Panc1 (cell line): ENCODE data around the gene ATRN.

Experiments
- CTCF ChIP-seq: fragments of 450-650 bp; IDR thresholded peaks from 2 replicates; pipeline ENCODE4 v1.5.1; 2017; ENCODE audit warnings: mild to moderate bottlenecking
- POLR2AphosphoS5 ChIP-seq: IDR thresholded peaks from 2 replicates; pipeline ENCODE4 v1.6.1; 2012; ENCODE audit warnings: mild to moderate bottlenecking, low read depth, low read length, moderate library complexity
- REST ChIP-seq, 2 experiments: IDR thresholded peaks; 2 replicates each; pipeline ENCODE4 v1.6.1; 2011 to 2012; ENCODE audit warnings: low read depth in 2 of 2, control low read depth in 1 of 2, low read length in 1 of 2, mild to moderate bottlenecking in 1 of 2, moderate library complexity in 1 of 2; ENCODE audit not compliant: insufficient read depth in 1 of 2
- SIN3A ChIP-seq: IDR thresholded peaks from 2 replicates; pipeline ENCODE4 v1.6.1; 2012; ENCODE audit warnings: low read depth, mild to moderate bottlenecking, low read length, moderate library complexity, borderline replicate concordance; ENCODE audit not compliant: insufficient read depth
- TCF7L2 ChIP-seq: IDR thresholded peaks from 2 replicates; pipeline ENCODE4 v1.6.1; 2011; ENCODE audit warnings: mild to moderate bottlenecking, low read depth, low read length, inconsistent platforms

- no peak for TF ChIP-seq CTCF
- TF ChIP-seq POLR2AphosphoS5 = no peak
- no peak for TF ChIP-seq REST (IDR thresholded peaks at IDR 0.05; ENCODE audit: insufficient read depth in 1 of 2, low read depth in 2 of 2, low read length in 1 of 2)
- no peak for TF ChIP-seq SIN3A
- no peak for TF ChIP-seq TCF7L2
Observed at GRCh38 chr20:3628502-3629314, 157.9 kb downstream of the ATRN start.
